ENCODE measurements around the gene SLC12A2. TPM values are rescaled to one million over a fixed set of nuclear protein-coding genes. Genes with fewer than 3 reads are reported as not detected.

Gene SLC12A2
- total and polyA plus RNA-seq, 2 experiments from 2014 or later: 6.6 to 16.1 TPM

DNA sequence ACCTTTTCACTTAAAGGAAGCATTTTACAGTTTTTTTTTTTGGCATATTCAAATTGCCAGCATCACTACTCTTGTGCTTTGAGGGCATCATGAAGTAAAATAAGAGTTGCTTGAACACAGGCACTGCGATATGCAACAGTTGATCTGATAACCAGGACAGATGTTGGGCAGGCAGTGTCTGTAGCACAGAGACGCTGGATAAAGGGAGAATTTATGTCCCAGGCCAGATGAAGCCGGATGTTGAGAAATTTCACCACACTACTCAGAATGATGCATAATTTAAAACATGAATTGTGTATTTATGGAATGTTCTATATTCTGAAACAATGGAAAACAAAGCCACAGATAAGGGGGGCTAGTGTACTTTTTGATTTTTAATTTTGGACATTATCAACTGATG is 71.4 kb downstream of the SLC12A2 start:
- TF ChIP-seq EZH2 (IDR thresholded peaks at IDR 0.05; ENCODE audit: insufficient read depth, poor library complexity, severe bottlenecking) (no peak), EZH2phosphoT487 (IDR thresholded peaks at IDR 0.05; ENCODE audit: insufficient read depth, low read depth) (no peak)
- Histone ChIP-seq H3F3A (ENCODE audit: insufficient read depth) (no peaks in the 10 kb centered on the region), H3K79me2 (ENCODE audit: insufficient read depth) (no peaks in the 10 kb centered on the region), H3K4me3 (no peak overlapping the region), H3K27me3 (replicated peaks; ENCODE audit: insufficient read depth) (no peaks in the 10 kb centered on the region), H3K4me1 (ENCODE audit: insufficient read depth) (peaks cover 6% of the 10 kb centered on the region; the same call in 1 of the 2 replicates), H3K9ac (no peak overlapping the region), H3K9me2 (ENCODE audit: insufficient read depth) (no peaks in the 10 kb centered on the region), H3K4me2 (ENCODE audit: unreplicated experiment) (no peak overlapping the region), H3K27ac (no peak overlapping the region), H3K36me3 (ENCODE audit: low read depth) (peaks cover 5% of the 10 kb centered on the region; the same call in 1 of the 2 replicates), H3K9me3 (ENCODE audit: low read depth) (no peaks in the 10 kb centered on the region), H2AFZ (no peak overlapping the region), H4K20me1 (ENCODE audit: insufficient read depth) (no peaks in the 10 kb centered on the region)
- WGBS, 2 experiments (ENCODE audit: low coverage in 1 of 2, low lambda C conversion rate in 2 of 2, missing lambda C conversion rate in 2 of 2): 8 to 17% methylated on average over 3 of the region's 3 CpGs
- DNase-seq: peak; percentile 41
- in situ Hi-C loops (cut with MboI): no loop called here

DNA sequence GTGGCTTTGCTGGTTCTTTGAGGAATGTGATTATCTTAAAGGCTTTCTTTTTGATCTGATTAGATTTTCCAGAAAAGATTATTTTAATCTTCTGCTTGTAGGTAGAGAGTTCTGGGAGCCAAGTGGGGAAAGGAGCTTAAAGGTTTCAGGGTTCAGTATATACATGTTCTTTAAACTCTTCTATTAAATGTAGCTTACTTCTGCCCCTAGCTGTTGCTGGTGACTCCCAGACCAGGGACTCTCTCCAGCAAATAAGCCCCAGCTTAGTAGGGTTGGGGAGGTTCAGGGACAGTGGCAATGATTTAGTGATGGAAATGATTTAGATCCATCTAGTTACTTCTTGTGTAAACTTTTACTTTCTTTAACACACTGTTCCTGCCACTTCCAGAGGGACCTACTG is 72.2 kb downstream of the SLC12A2 start:
- Histone ChIP-seq H3K9ac (no peak overlapping the region), H4K20me1 (ENCODE audit: insufficient read depth) (no peaks in the 10 kb centered on the region), H3K4me3 (no peak overlapping the region), H3K79me2 (ENCODE audit: insufficient read depth) (no peaks in the 10 kb centered on the region), H3K27me3 (replicated peaks; ENCODE audit: insufficient read depth) (no peaks in the 10 kb centered on the region), H3K4me1 (ENCODE audit: insufficient read depth) (peaks cover 6% of the 10 kb centered on the region; the same call in 1 of the 2 replicates), H3K4me2 (ENCODE audit: unreplicated experiment) (no peak overlapping the region), H3K9me3 (ENCODE audit: low read depth) (no peaks in the 10 kb centered on the region), H2AFZ (no peak overlapping the region), H3K9me2 (ENCODE audit: insufficient read depth) (no peaks in the 10 kb centered on the region), H3K27ac (no peak overlapping the region), H3F3A (ENCODE audit: insufficient read depth) (no peaks in the 10 kb centered on the region), H3K36me3 (ENCODE audit: low read depth) (peaks cover 5% of the 10 kb centered on the region; the same call in 1 of the 2 replicates)
- DNase-seq: peak; percentile 1
- in situ Hi-C loops (cut with MboI): no loop called here
- TF ChIP-seq EZH2 (IDR thresholded peaks at IDR 0.05; ENCODE audit: insufficient read depth, poor library complexity, severe bottlenecking) (no peak), EZH2phosphoT487 (IDR thresholded peaks at IDR 0.05; ENCODE audit: insufficient read depth, low read depth) (no peak)

DNA sequence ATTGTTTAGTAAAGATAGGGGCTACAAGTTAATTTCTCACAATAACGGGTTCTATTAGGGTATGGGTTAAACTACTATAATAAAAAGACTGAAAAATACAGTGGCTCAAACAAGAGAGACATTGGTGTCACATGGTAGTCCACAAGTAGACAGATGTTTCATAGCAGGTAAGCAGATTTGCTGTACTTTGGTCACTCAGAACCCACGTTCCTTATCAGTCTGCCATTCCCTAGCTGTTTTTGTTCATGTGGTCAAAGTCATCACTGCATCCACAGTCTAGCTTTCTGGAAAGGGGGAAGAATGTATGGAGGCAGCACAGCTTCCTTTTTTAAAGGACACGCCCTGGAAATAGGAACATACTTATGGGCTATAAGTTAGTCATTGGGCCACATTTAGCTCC is 73.0 kb downstream of the SLC12A2 start:
- H3K27me3 ChIP-seq (replicated peaks; ENCODE audit: insufficient read depth): no peaks in the 10 kb centered on the region
- no peak overlapping the region for H2AFZ ChIP-seq
- H3K4me1 ChIP-seq (ENCODE audit: insufficient read depth): peaks cover 6% of the 10 kb centered on the region; the same call in 1 of the 2 replicates
- no peaks in the 10 kb centered on the region for H4K20me1 ChIP-seq (ENCODE audit: insufficient read depth)
- no peak overlapping the region for H3K4me3 ChIP-seq
- TF ChIP-seq EZH2phosphoT487 (IDR thresholded peaks at IDR 0.05; ENCODE audit: insufficient read depth, low read depth) (no peak), EZH2 (IDR thresholded peaks at IDR 0.05; ENCODE audit: insufficient read depth, poor library complexity, severe bottlenecking) (no peak)
- no peaks in the 10 kb centered on the region for H3K9me3 ChIP-seq (ENCODE audit: low read depth)
- no peaks in the 10 kb centered on the region for H3F3A ChIP-seq (ENCODE audit: insufficient read depth)
- DNase-seq: no peak
- no peak overlapping the region for H3K4me2 ChIP-seq (ENCODE audit: unreplicated experiment)
- in situ Hi-C loops (cut with MboI): no loop called here
- peaks cover 5% of the 10 kb centered on the region; the same call in 1 of the 2 replicates for H3K36me3 ChIP-seq (ENCODE audit: low read depth)
- H3K9ac ChIP-seq: no peak overlapping the region
- H3K27ac ChIP-seq: no peak overlapping the region
- H3K9me2 ChIP-seq (ENCODE audit: insufficient read depth): no peaks in the 10 kb centered on the region
- 96 to 97% methylated on average over 3 of the region's 3 CpGs for WGBS, 2 experiments (ENCODE audit: low coverage in 1 of 2, low lambda C conversion rate in 2 of 2, missing lambda C conversion rate in 2 of 2)
- no peaks in the 10 kb centered on the region for H3K79me2 ChIP-seq (ENCODE audit: insufficient read depth)

DNA sequence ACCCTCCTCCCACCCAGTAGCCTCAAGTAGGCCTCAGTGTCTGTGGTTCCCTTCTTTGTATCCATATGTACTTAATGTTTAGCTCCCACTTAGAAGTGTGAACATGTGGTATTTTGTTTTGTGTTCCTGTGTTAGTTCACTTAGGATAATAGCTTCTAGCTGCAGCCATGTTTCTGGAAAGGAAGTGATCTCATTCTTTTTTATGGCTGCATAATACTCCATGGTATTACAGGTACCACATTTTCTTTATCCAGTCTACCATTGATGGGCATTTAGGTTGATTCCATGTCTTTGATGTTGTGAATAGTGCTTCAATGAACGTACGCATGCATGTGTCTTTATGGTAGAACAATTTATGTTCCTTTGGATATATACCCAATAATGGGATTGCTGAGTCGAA is 74.8 kb downstream of the SLC12A2 start:
- no peak overlapping the region for H3K4me3 ChIP-seq
- no peaks in the 10 kb centered on the region for H3K27me3 ChIP-seq (replicated peaks; ENCODE audit: insufficient read depth)
- H3K4me2 ChIP-seq (ENCODE audit: unreplicated experiment): no peak overlapping the region
- no peaks in the 10 kb centered on the region for H3K9me3 ChIP-seq (ENCODE audit: low read depth)
- in situ Hi-C loops (cut with MboI): no loop called here
- no peaks in the 10 kb centered on the region for H3F3A ChIP-seq (ENCODE audit: insufficient read depth)
- no peak overlapping the region for H2AFZ ChIP-seq
- no peak overlapping the region for H3K9ac ChIP-seq
- WGBS, 2 experiments (ENCODE audit: low coverage in 1 of 2, low lambda C conversion rate in 2 of 2, missing lambda C conversion rate in 2 of 2): 71 to 85% methylated on average over 3 of the region's 3 CpGs
- H3K79me2 ChIP-seq (ENCODE audit: insufficient read depth): no peaks in the 10 kb centered on the region
- H4K20me1 ChIP-seq (ENCODE audit: insufficient read depth): no peaks in the 10 kb centered on the region
- DNase-seq: no peak
- H3K36me3 ChIP-seq (ENCODE audit: low read depth): no peaks in the 10 kb centered on the region
- H3K4me1 ChIP-seq (ENCODE audit: insufficient read depth): peaks cover 6% of the 10 kb centered on the region; the same call in 1 of the 2 replicates
- H3K27ac ChIP-seq: no peak overlapping the region
- H3K9me2 ChIP-seq (ENCODE audit: insufficient read depth): no peaks in the 10 kb centered on the region
- TF ChIP-seq EZH2 (IDR thresholded peaks at IDR 0.05; ENCODE audit: insufficient read depth, poor library complexity, severe bottlenecking): no peak
- TF ChIP-seq EZH2phosphoT487 (IDR thresholded peaks at IDR 0.05; ENCODE audit: insufficient read depth, low read depth): no peak

DNA sequence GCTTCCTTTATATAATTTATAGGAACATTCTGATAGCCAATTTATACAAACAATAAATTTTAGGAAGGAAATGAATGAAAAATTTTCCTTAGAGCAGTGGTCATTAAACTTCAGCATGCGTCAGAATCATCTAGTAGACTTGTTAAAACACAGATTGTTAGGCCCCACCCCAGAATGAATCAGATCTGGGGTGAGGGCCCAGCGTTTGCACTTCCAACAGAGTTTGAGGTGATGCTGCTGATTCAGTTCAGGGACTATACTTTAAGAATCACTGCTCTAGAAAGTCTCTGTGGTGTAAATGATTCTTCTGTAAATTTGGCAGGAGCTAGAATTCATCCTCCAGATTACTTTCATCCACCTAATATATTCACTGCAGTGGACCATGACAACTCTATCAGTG is 80.4 kb downstream of the SLC12A2 start:
- Histone ChIP-seq H3K79me2 (ENCODE audit: insufficient read depth) (no peaks in the 10 kb centered on the region), H3K4me3 (no peak overlapping the region), H2AFZ (no peak overlapping the region), H3K36me3 (ENCODE audit: low read depth) (no peaks in the 10 kb centered on the region), H3F3A (ENCODE audit: insufficient read depth) (no peaks in the 10 kb centered on the region), H3K27me3 (replicated peaks; ENCODE audit: insufficient read depth) (no peaks in the 10 kb centered on the region), H3K9me2 (ENCODE audit: insufficient read depth) (no peaks in the 10 kb centered on the region), H3K4me1 (ENCODE audit: insufficient read depth) (no peaks in the 10 kb centered on the region), H4K20me1 (ENCODE audit: insufficient read depth) (no peaks in the 10 kb centered on the region), H3K9ac (no peak overlapping the region), H3K9me3 (ENCODE audit: low read depth) (no peaks in the 10 kb centered on the region), H3K4me2 (ENCODE audit: unreplicated experiment) (no peak overlapping the region), H3K27ac (no peak overlapping the region)
- 58 to 59% methylated on average over 2 of the region's 2 CpGs for WGBS, 2 experiments (ENCODE audit: low coverage in 1 of 2, low lambda C conversion rate in 2 of 2, missing lambda C conversion rate in 2 of 2)
- TF ChIP-seq EZH2phosphoT487 (IDR thresholded peaks at IDR 0.05; ENCODE audit: insufficient read depth, low read depth) (no peak), EZH2 (IDR thresholded peaks at IDR 0.05; ENCODE audit: insufficient read depth, poor library complexity, severe bottlenecking) (no peak)
- DNase-seq: peak; percentile 71
- in situ Hi-C loops (cut with MboI): no loop called here

All from GM23248 (cell line).